ENCODE data around the gene HDAC4.

Gene HDAC4

DNA sequence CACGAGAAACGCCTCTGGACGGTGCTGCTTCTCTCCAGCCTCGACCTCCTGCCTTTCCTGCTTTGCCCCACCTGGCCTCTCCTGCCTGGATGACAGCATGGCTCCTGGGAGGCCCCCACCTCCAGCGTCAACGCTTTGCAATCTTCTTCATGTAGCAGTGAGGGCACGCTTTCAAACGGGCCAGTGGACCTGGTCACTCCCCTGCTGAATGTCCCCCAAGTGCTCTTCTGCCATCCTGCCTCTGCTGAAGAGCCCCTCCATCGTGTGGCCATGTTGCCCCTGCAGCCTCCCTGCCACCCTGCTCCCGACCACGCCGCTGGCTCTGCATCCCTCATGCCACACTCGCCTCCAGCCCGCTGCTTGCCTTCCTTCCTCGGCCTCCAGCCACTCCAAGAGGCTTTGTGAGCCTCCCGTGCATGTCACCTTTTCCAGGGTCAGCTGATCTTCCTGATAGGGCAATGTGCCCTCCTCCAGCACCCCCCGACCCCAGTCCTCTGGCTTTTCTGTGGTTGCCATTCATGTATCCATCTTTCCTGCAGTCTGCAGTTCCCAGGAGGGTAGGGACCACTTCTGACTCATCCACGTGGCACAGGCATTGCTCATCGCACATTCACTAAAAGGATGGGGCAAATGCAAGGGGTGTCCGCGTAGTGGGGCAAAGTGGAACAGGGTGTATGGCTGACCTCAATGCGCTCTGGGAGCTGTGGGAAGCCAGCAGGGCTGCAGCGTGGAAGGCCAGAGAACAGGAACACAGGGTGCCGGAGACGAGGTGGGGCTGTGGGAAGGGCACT lies 284.2 kb downstream of the HDAC4 start:
- DNase-seq (ENCODE audit: low read depth in 4 of 4, low spot score in 1 of 4) = no peak

DNA sequence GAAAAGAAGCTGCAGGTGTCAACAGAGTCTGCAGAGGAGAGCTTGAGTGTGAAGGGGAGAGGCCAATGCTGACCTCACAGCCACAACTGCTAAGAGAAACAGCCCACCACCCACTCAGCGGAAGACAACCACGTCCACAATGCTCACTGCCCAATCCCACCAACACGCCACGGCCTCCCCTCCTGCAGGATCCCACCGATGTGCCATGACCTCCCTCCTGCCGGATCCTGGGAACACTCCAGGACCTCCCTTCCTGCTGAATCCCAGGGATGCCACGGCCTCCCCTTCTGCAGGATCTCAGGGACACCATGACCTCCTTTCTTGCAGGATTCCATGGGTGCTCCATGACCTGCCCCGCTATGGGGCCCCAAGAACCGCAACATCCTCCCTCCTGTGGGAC lies 285.2 kb downstream of the HDAC4 start:
- DNase-seq (ENCODE audit: low read depth in 4 of 4, low spot score in 1 of 4) = no peak

DNA sequence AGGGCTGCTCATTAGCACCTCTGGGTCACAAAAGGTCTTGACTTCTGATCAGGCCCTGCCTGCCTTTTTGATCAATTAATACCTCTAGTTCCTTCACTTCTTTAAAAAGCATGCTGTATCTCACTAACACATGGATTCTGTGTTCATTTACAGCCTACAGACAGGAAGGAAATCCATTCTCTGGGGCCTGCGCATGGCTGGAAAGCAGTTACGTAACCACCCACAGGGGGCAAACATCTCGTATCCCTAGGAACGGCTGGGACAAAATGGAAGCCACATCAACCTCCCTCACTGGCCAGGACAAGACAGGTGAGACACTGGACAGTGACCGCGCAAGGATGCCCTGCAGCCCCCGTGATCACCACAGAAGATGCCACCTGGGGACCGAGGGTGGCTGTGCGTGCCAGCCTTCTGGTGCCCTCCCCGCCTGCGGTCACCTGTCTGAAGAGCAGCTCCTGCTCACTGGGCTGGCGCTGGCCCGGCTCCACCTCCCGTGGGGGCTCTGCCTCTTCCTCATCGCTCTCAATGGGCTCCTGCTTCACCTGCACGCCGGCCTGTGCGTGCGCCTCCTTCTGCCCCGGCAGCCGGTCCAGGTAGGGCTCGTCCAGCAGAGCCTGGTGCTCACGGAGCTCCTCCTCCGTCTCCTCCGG lies 286.1 kb downstream of the HDAC4 start:
- DNase-seq (ENCODE audit: low read depth in 4 of 4, low spot score in 1 of 4) = no peak

DNA sequence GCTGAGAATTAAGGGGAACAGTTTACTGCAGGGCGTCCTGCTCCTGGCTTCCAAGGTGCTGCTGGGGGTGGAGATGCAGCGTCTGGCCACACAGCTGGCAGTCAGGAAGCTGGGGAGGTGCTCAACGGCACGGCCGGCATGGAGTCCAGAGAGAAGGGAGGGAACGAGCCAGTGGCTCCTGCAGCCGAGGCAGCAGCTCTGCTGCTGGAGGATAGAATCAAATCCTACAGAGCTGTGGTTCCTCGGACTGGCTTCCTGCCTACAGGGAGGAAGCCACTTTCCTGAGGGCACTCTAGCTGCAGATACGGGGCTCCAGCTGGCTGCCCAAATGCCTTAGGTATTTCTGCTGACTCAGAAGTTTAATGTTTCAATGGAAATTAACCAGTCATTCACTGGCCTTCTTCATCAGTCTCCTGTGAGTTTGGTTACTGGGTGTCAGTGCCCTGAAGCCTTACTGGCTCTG lies 286.7 kb downstream of the HDAC4 start:
- no peak for DNase-seq (ENCODE audit: low read depth in 4 of 4, low spot score in 1 of 4)

DNA sequence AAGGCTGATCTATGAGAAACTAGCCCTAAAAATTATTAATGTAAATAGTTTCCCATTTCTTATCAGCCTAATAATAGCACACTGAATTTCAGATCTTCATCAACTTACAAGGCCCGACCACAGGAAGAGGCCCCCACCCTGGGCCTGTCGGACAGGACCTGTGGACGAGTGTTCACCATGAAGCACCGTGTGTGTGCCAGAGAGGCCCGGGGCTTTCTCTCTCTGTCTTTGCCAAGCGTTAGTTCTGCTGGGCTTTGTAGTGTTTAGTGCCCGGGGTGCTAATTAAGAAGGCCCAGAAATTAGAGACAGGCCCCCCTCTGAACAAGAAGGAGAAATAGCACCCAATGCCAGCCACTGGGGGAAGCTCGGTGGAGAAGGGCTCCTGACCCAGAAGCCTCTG lies 287.2 kb downstream of the HDAC4 start:
- no peak for DNase-seq (ENCODE audit: low read depth in 4 of 4, low spot score in 1 of 4)

DNA sequence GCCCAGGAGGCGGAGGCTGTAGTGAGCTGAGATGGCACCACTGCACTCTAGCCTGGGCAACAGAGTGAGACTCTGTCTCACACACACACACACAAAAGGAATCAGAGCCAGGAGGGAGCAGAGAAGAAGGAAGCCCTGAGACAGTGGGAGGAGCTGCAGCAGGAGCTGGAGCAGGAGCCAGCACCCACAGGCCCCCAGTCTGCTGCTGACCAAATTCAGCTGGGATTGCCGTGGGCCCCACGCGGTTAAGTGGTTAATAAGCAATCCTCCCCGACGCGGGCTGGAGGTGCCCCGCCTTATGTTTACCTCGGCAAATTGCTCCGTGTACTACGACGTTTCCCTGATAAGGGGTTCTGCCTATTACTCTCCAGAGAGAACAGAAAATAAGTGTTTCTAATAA lies 287.6 kb downstream of the HDAC4 start:
- DNase-seq (ENCODE audit: low read depth in 4 of 4, low spot score in 1 of 4) = no peak

DNA sequence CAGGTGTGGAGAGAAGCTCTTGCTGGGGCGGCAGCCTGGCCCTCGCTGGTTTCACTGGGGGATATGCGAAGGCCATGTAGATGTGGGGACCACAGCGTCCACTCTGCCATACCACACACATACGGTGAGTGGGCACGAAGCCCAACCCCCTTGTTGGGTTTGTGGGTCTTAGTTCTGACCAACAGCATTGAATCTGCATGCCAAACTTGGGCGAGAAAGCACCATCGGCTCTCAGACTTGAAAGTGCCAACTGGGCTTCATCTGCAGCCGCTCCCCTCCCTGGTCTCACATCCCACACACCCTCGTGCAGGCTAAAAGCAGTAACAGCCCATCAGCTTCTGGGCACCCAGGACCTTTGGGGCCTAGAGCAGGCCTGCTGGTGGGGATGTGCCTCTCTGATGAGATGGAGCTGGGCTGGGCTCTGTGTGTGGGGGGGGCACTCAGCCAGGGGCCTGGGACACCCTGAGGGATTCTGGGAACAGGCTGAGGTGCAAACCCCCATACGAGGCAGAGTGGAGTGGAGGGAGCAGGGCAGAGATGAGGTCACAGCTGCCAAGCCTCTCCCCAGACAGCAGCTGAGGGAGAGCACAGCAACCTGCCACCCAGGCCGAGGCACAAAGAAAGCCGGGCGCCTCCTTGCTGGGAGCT lies 288.6 kb downstream of the HDAC4 start:
- no peak for DNase-seq (ENCODE audit: low read depth in 4 of 4, low spot score in 1 of 4)

DNA sequence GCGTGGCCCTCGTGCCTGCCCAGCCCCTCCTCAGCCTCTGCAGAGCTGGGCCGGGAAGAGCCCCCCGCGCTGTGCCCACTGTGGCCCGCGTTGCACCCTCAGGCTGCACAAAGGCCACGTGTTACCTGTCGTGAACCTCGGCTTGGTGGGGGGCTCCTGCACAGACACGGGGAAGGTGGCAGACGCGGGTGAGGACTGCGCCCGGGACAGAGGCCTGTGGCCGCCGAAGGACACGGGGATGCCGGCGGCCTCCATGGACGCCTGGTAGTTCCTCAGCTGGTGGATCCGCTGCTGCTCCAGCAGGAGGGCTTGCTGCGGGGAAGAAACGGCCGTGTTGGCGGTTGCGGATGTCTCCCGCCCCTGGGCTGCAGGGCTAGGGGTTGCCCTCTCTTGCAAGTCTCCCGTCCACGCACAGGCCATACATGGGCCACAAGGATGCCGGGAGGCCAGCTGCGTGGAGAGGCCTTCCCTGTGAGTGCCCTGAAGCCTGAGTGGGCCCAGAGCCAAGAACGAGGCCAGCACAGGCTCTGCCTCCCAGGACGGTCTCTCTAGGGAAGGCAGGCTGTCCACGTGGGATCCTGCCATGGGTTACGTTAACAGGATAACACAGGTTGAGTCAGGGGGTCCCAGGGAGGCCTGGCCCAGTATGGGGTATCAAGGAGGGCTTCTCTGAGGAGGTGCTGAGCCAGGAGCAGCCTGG lies 289.3 kb downstream of the HDAC4 start:
- DNase-seq (ENCODE audit: low read depth in 4 of 4, low spot score in 1 of 4) = no peak

DNA sequence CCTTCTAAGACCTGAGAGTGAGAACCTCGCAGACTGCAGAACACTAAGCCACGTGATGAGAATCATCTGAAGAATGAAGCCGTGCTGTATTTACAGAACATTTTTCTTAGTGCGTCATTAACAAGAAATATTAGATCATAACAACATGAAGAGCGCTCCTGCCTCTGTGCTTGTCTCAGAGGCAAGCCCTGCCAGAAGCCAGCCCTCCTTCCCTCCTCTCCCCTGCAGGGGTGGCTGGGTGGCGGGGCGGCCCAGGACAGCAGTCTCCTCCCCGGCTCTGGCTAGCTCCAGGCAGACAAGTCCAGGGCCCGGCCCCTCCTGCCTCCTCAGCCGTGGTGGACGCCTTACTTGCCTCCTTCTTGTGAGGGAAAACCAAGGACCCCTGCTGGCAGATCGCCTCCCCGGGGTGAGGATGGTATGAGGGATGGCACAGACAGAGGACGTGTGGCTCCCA lies 290.2 kb downstream of the HDAC4 start:
- DNase-seq (ENCODE audit: low read depth in 4 of 4, low spot score in 1 of 4) = no peak

DNA sequence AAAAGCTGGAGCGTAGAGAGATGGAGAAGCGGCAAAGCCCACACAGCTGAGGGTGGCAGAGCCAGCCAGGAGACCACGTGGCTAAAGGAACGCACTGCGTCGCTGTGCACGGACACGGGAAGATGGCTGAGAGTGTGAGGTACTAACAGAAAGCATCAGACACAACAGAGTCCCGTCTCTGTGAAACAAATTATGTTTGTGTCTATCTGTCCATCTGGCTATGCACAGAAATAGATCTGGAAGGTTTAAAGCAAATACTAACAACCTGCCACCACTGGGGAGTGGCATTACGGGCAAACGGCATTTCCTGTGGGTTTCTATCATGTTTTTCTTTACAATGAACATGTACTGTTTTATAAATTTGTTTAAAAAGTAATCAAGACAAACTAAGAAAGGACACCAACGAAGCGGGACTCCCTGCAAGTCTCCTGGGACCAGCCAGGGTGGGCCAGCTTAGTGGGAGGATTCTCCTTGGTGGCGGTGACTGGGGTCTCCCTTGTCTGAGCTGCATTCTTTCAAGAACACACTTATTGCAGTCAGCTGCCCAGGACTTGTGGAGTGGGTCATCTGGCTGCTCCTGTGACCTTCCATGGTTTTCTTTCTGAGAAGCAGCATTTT lies 290.8 kb downstream of the HDAC4 start:
- DNase-seq (ENCODE audit: low read depth in 4 of 4, low spot score in 1 of 4) = no peak

DNA sequence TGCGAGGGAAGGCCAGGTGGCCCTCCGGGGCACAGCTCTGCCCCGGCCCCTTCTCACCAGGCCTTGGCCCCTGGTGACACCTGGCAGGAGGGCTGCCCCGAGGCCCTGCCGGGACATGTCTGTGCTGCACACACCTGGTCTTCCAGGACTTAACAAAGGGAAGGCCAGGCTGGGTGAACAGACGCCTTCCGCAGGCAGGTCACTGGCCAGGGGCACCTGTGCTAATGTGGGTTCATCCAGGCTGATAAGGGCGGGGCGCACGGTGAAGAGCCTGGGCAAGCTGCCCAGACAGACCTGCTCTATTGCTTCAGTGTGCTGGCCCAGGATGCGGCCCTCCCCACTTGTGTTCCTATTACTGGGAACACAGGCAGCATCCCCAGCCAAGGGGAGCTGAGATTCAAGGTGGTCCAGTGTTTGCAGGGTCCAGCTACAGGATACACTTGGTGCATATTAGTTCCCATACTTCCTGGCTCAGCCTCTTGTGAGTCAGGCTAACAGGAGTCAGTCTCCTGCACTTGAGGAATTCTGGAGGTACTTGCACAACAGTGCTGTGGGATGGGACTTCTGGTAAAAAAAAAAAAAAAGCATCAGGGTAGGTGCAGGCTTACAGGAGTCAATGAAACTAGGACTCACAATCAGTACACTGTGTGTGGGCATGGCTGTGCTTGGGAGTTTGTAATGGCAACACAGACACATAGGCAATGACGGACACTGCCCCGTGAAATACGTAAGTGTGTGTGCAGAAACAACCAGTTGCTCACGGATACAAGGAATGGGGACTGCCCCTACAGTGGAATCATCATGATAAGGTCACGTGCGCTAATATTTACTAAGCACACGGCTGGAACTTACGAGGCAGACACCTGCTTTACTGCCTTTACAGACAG lies 291.5 kb downstream of the HDAC4 start:
- DNase-seq (ENCODE audit: low read depth in 4 of 4, low spot score in 1 of 4) = no peak

DNA sequence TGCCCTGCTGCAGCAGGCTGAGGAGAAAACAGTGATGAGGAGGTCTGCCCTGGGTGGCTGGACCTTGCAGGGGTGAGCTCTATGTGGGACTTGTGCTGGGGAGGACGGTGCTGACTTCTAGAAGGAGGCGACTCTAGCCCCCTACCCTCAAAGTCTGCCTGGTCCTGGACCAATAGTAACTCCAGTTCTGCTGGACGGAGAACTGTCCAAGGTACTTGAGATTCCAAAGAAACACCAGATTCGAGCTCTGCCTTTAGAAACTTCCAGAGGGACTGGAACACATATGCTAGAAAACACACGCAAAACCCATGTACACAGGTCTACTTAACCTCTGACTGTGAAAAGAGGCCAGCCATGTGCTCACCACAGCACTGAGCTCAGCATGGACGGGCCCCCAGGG lies 292.4 kb downstream of the HDAC4 start:
- DNase-seq (ENCODE audit: low read depth in 4 of 4, low spot score in 1 of 4) = no peak

DNA sequence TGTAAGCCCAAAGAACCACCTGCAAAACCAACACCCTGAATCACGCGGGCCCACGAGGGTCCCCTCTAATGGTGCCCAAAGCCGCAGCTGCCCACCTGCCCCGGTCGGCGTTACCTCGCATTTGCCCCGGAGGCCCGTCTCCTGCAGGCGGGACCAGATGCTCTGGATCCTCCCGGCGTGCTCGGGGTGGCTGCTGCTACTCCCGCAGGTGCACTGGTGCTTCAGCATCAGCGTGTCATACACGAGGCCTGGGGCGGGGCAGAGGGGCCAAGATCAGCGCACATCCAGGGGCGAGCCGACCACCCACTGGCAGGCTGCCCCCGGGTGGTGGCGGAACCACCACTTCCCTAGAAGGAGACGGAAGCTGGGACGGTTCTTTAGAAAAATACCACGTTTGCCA lies 292.9 kb downstream of the HDAC4 start:
- DNase-seq (ENCODE audit: low read depth in 4 of 4, low spot score in 1 of 4) = no peak

DNA sequence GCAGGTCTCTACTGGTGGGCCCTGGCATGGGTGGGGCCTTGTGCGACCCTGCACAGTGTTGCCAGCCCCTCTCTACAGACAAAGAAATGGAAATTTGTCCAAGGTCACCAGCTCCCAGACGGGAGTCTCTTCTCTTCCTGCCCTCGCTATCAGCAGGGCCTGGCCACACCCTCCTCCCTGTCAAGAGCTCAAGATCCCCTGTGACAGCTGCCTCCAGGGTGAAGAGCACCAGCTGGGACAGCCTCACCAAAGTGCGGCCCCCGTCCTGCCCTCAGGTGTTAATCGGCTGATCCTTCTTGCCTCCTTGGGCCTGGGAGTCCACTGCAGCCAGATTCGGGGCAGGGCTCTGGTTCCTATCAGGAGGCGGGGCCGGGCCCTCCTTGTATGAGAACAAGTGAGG lies 293.9 kb downstream of the HDAC4 start:
- no peak for DNase-seq (ENCODE audit: low read depth in 4 of 4, low spot score in 1 of 4)

DNA sequence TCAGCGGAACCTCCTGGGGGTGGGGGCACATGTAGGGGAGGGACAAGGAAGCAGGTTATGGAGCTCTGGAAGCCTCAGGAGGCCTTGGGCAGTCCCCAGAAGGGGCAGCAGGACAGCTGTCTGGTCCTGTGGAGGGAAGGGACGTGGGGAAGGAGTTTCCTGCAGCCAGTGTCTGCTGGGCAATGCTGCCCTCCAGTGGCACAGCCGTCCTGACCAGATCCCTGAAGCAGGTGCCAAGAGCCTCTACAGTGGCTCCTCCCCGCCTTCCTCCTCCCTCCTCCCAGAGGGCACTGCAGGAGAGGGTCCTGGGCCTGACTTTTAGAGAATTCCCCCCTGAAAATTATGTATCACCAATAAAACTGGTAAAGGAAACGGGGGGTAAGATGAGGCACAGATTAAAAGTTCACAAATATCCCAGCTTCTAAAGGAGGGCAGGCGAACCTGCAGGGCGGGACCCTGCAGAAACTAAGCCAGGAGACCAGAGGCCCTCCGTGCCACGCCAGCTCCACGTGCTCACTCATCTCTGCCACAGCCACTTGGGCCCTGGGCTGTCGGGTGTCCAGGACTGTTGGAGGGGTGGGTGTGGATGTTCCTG lies 294.4 kb downstream of the HDAC4 start:
- no peak for DNase-seq (ENCODE audit: low read depth in 4 of 4, low spot score in 1 of 4)

DNA sequence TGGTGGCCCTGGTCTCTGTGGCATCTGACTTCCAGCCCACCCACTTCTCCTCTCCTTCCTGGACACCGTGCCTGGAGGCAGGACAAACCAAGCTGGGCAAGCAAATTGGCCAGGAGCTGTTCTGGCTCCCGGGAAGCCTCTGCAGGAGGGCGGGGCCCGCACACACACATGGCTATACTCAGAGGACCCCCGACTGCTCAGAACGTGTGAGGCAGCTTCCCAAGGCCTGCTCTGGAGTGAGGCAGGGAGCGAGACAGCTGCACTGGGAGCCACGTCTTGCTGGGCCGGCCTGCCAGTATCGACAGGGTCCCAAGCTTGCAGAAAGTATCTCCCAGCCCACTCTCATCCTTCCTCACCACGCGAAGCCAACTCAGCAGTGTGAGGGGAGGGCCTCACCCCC lies 295.6 kb downstream of the HDAC4 start:
- no peak for DNase-seq (ENCODE audit: low read depth in 4 of 4, low spot score in 1 of 4)

DNA sequence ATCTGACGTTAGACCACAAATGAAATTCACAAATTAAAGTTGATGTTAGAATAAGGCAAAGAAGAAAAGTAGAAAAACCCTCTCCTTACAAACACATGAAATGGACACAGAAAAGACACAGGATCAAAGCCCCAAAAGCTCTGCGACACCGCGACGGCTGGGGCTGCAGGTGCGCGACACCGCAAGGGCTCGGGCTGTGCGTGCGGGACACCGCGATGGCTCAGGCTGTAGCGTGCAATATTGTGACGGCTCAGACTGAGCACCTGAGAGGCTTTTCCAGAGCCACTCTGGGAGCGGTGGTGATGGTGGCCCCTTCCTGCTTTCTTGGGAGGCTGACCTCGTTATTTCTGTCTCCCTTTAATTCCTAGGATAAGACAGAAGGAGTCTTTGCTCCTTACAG lies 296.0 kb downstream of the HDAC4 start:
- no peak for DNase-seq (ENCODE audit: low read depth in 4 of 4, low spot score in 1 of 4)

DNA sequence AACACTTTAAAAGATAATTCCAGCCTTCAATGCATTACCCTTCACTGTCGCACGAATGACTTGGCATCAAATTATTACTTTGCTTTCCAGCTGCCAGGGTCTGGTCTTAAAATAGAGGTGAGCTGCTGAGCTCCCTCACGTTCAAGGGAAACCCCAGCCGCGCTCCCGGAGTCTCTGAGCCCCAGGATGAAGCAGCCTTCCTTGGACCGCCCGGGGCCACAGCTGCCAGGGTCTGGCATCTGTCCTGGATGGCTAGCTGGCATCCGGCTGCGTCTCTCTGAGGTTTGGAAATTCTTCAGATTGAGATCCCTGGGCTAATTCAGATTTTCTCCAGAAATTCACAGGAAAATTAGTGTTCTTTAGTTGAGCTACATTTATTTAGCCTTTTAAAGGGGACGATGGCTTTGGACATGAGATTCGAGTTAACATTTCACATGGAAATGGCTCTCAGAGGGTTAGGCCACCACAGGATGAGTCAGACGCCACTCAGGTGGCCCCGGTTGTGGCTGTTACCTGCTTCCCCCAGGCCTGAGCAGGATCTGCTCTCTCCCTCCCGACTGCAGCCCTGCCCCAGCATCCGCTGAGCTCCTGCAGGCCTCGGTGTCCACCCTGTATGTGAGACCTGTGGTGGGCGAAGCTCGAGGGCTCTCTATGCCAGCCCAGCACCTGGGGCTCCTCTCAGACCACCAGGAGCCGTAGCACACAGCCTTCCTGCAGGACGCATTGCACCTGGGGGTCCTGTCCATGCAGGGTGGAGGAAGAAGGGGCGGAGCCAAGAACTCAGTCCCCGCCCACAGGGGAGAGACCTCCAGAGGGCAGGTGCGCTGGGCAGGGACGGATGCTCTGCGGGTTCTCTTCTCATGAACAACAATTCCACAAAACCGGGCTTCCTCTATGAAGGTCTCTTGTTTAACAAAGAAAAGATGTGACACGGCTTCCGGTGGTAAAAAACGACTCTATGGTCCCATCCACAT lies 297.4 kb downstream of the HDAC4 start:
- no peak for DNase-seq (ENCODE audit: low read depth in 4 of 4, low spot score in 1 of 4)

DNA sequence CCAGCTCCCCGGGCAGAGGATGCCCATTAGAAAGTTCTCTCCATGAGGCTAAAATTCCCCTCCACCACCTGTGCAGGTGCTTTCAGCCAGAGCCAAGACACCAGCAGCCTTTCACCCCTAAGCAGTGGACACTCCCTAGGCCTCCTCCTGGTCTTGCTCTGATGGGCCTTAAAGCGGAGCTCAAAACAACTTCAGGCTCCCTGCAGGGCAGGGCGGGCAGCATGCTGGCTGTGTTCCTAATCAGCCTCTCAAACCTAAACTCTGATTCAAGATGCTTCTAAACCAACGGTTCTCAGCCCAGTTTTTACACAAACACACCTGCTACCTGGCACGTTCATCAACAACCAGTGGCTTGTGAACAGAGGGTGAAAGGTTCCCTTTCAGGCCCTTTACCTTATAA lies 298.6 kb downstream of the HDAC4 start:
- DNase-seq (ENCODE audit: low read depth in 4 of 4, low spot score in 1 of 4) = no peak

Data from stimulated activated CD4-positive, alpha-beta T cell treated with anti-CD3 and anti-CD28 coated beads, Interleukin-1b, Interleukin-23, amount 100 ng/mL, for 24 hours (primary cell).